GM10266 (cell line): ENCODE measurements around the gene G3BP1.

Experiments used
- DNase-seq: peaks from one replicate; pipeline ENCODE4 v3.0.0; 2012; ENCODE audit errors: extremely low spot score
- CTCF ChIP-seq: IDR thresholded peaks from 2 replicates; pipeline ENCODE4 v1.5.1; 2012; ENCODE audit warnings: mild to moderate bottlenecking, low read depth; ENCODE audit not compliant: control insufficient read depth, insufficient read depth; ENCODE audit errors: missing control alignments

G3BP1 gene

GRCh38 chr5:151737431-151737830 is 34.3 kb upstream of the G3BP1 start:
- DNase-seq, result no peak
- TF ChIP-seq CTCF, result no peak

GRCh38 chr5:151738125-151738848 is 33.5 kb upstream of the G3BP1 start:
- no peak for TF ChIP-seq CTCF
- no peak for DNase-seq

GRCh38 chr5:151739395-151739794 is 32.4 kb upstream of the G3BP1 start:
- no peak for TF ChIP-seq CTCF
- no peak for DNase-seq

- DNase-seq, result no peak
- TF ChIP-seq CTCF, result no peak
Measured at GRCh38 chr5:151739939-151740335, 31.8 kb upstream of the G3BP1 start.

- TF ChIP-seq CTCF, result peak; percentile 76
- DNase-seq, result peak; percentile 61
Measured at GRCh38 chr5:151740336-151740942, 31.3 kb upstream of the G3BP1 start.

GRCh38 chr5:151740958-151741373 is 30.8 kb upstream of the G3BP1 start:
- no peak for DNase-seq

More at GRCh38 chr5:151740958-151741373, 30.8 kb upstream of the G3BP1 start:
- no peak for TF ChIP-seq CTCF
